ENCODE data around the gene LRBA. TPM values are rescaled to one million over a fixed set of nuclear protein-coding genes. Genes with fewer than 3 reads are reported as not detected.
"Not testable (repeated sequence)": the region's sequence is repeated elsewhere in the genome, so short reads cannot be mapped to it uniquely, and the experiment has no call there.

The LRBA gene
- total and polyA plus RNA-seq, 2 donors, result 11.6 to 92.0 TPM

- no peak for DNase-seq (ENCODE audit: extremely low spot score)
- Histone ChIP-seq H3K4me1 (ENCODE audit: insufficient read depth) (no peaks in the 10 kb centered on the region), H3K36me3 (ENCODE audit: insufficient read depth) (no peaks in the 10 kb centered on the region), H3K27ac (ENCODE audit: low read depth) (no peak overlapping the region), H3K4me3 (ENCODE audit: low read depth, low read length) (no peak overlapping the region)
- WGBS, result 85% methylated on average over 1 of the region's 1 CpG
Observed at GRCh38 chr4:150938873-150939499, 76.1 kb downstream of the LRBA start.

DNA sequence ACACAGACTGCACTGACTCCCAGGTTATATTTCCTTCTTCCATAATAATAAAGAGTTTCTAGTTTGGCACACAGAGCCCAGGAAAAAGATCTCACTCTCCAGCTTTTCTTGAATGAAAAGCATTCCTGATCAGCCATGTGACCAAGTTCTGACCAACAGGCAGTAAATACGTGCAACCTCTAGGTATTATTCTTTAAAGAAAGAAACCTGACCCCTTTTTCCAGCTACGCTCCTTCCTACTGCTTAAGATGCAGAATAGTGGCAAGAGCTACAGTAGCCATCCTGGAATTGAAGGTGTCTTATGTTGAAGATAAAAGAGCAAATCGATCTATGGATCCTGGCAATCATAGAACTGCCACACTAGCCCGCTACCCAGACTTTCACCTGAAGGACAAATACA, 76.7 kb downstream of the LRBA start:
- no peaks in the 10 kb centered on the region for H3K4me1 ChIP-seq (ENCODE audit: insufficient read depth)
- DNase-seq (ENCODE audit: extremely low spot score), result no peak
- WGBS, result 85% methylated on average over 4 of the region's 4 CpGs
- no peak overlapping the region for H3K4me3 ChIP-seq (ENCODE audit: low read depth, low read length)
- H3K36me3 ChIP-seq (ENCODE audit: insufficient read depth), result peaks cover 2% of the 10 kb centered on the region
- H3K27ac ChIP-seq (ENCODE audit: low read depth), result no peak overlapping the region

- 49% methylated on average over 1 of the region's 1 CpG for WGBS
- H3K27ac ChIP-seq (ENCODE audit: low read depth), result no peak overlapping the region
- peaks cover 2% of the 10 kb centered on the region for H3K36me3 ChIP-seq (ENCODE audit: insufficient read depth)
- no peak for DNase-seq (ENCODE audit: extremely low spot score)
- no peaks in the 10 kb centered on the region for H3K4me1 ChIP-seq (ENCODE audit: insufficient read depth)
- no peak overlapping the region for H3K4me3 ChIP-seq (ENCODE audit: low read depth, low read length)
Observed at GRCh38 chr4:150934022-150934421, 81.1 kb downstream of the LRBA start.

DNA sequence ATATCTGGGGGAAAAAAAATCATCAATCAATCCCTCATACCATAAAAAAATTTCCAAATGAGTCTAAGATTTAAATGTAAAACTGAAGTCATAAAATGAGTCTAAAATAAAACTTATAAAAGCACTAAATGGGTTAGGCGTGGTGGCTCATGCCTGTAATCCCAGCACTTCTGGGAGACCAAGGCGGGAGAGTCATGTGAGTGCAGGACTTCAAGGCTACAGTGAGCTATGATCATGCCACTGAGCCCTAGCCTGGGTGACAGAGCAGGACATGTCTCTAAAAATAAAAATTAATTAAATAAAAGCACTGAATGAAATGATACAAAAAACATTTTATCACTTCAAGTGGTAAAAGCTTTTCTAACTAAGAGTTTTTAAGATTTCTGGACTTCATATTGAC, 83.3 kb downstream of the LRBA start:
- Histone ChIP-seq H3K4me3 (ENCODE audit: low read depth, low read length) (no peak overlapping the region), H3K27ac (ENCODE audit: low read depth) (no peak overlapping the region), H3K4me1 (ENCODE audit: insufficient read depth) (no peaks in the 10 kb centered on the region), H3K36me3 (ENCODE audit: insufficient read depth) (peaks cover 2% of the 10 kb centered on the region)
- WGBS, result over 99% methylated on average over 2 of the region's 2 CpGs
- DNase-seq (ENCODE audit: extremely low spot score), result no peak

- Histone ChIP-seq H3K36me3 (ENCODE audit: insufficient read depth) (peaks cover 2% of the 10 kb centered on the region), H3K4me3 (ENCODE audit: low read depth, low read length) (no peak overlapping the region), H3K4me1 (ENCODE audit: insufficient read depth) (no peaks in the 10 kb centered on the region), H3K27ac (ENCODE audit: low read depth) (no peak overlapping the region)
- 96% methylated on average over 2 of the region's 2 CpGs for WGBS
- DNase-seq (ENCODE audit: extremely low spot score), result no peak
Observed at GRCh38 chr4:150931005-150931404, 84.1 kb downstream of the LRBA start.

DNA sequence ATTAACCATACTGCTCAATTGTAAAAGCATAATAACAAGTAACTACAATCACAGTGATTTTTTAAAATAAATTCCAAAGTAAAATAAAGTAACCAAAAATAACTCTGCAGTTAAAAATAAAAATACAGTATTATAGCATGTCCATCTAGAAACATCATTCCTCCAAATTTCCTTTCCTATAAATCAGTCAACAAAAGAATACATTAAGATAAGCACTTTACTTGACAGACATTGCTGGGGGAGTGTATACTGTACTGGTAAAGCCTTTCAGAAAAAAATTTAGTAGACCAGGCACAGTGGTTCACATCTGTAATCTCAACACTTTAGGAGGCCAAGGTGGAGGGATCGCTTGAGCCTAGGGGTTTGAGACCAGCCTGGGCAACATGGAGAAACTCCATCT, 91.1 kb downstream of the LRBA start:
- 76% methylated on average over 1 of the region's 1 CpG for WGBS
- no peak for DNase-seq (ENCODE audit: extremely low spot score)
- Histone ChIP-seq H3K36me3 (ENCODE audit: insufficient read depth) (no peaks in the 10 kb centered on the region), H3K27ac (ENCODE audit: low read depth) (no peak overlapping the region), H3K4me1 (ENCODE audit: insufficient read depth) (no peaks in the 10 kb centered on the region), H3K4me3 (ENCODE audit: low read depth, low read length) (no peak overlapping the region)

DNA sequence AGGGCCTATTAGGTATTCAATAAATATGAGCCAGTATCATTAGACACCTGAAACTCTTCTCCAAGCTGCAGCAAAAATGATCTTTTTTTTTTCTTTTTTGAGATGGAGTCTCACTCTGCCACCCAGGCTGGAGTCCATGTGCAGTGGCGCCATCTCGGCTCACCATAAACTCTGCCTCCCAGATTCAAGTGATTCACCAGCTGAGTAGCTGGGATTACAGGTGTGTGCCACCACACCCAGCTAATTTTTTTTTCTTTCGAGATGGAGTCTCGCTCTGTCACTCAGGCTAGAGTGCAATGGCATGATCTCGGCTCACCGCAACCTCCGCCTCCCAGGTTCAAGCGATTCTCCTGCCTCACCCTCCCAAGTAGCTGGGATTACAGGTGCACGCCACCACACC, 93.6 kb downstream of the LRBA start:
- not testable (repeated sequence) for H3K36me3 ChIP-seq (ENCODE audit: insufficient read depth); H3K4me1 ChIP-seq (ENCODE audit: insufficient read depth); H3K4me3 ChIP-seq (ENCODE audit: low read depth, low read length); DNase-seq (ENCODE audit: extremely low spot score); H3K27ac ChIP-seq (ENCODE audit: low read depth)
- 99% methylated on average over 9 of the region's 9 CpGs for WGBS

- H3K27ac ChIP-seq (ENCODE audit: low read depth); DNase-seq (ENCODE audit: extremely low spot score); H3K4me1 ChIP-seq (ENCODE audit: insufficient read depth); H3K4me3 ChIP-seq (ENCODE audit: low read depth, low read length); H3K36me3 ChIP-seq (ENCODE audit: insufficient read depth): not testable (repeated sequence)
- WGBS, result 87% methylated on average over 3 of the region's 3 CpGs
Observed at GRCh38 chr4:150918562-150918961, 96.5 kb downstream of the LRBA start.

- Histone ChIP-seq H3K4me3 (ENCODE audit: low read depth, low read length) (no peak overlapping the region), H3K27ac (ENCODE audit: low read depth) (no peak overlapping the region), H3K4me1 (ENCODE audit: insufficient read depth) (no peaks in the 10 kb centered on the region), H3K36me3 (ENCODE audit: insufficient read depth) (peaks cover 1% of the 10 kb centered on the region)
- 98% methylated on average over 1 of the region's 1 CpG for WGBS
- DNase-seq (ENCODE audit: extremely low spot score), result no peak
Observed at GRCh38 chr4:150911326-150911725, 103.8 kb downstream of the LRBA start.

GRCh38 chr4:150909116-150909515, 106.0 kb downstream of the LRBA start:
- WGBS, result 88% methylated on average over 3 of the region's 3 CpGs
- no peak overlapping the region for H3K4me3 ChIP-seq (ENCODE audit: low read depth, low read length)
- no peak overlapping the region for H3K27ac ChIP-seq (ENCODE audit: low read depth)
- no peaks in the 10 kb centered on the region for H3K4me1 ChIP-seq (ENCODE audit: insufficient read depth)
- DNase-seq (ENCODE audit: extremely low spot score), result no peak
- H3K36me3 ChIP-seq (ENCODE audit: insufficient read depth), result peaks cover 1% of the 10 kb centered on the region

- WGBS, result 43% methylated on average over 3 of the region's 3 CpGs
Observed at GRCh38 chr4:150906987-150907633, 108.0 kb downstream of the LRBA start.

GRCh38 chr4:150904671-150905070, 110.4 kb downstream of the LRBA start:
- no peaks in the 10 kb centered on the region for H3K4me1 ChIP-seq (ENCODE audit: insufficient read depth)
- H3K4me3 ChIP-seq (ENCODE audit: low read depth, low read length), result no peak overlapping the region
- peaks cover 5% of the 10 kb centered on the region for H3K36me3 ChIP-seq (ENCODE audit: insufficient read depth)
- WGBS, result 53% methylated on average over 3 of the region's 3 CpGs
- no peak for DNase-seq (ENCODE audit: extremely low spot score)
- no peak overlapping the region for H3K27ac ChIP-seq (ENCODE audit: low read depth)

More at GRCh38 chr4:150906987-150907633, 108.0 kb downstream of the LRBA start:
- no peak overlapping the region for H3K27ac ChIP-seq (ENCODE audit: low read depth)
- H3K36me3 ChIP-seq (ENCODE audit: insufficient read depth), result peaks cover 5% of the 10 kb centered on the region
- H3K4me1 ChIP-seq (ENCODE audit: insufficient read depth), result no peaks in the 10 kb centered on the region
- no peak overlapping the region for H3K4me3 ChIP-seq (ENCODE audit: low read depth, low read length)
- DNase-seq (ENCODE audit: extremely low spot score), result no peak

DNA sequence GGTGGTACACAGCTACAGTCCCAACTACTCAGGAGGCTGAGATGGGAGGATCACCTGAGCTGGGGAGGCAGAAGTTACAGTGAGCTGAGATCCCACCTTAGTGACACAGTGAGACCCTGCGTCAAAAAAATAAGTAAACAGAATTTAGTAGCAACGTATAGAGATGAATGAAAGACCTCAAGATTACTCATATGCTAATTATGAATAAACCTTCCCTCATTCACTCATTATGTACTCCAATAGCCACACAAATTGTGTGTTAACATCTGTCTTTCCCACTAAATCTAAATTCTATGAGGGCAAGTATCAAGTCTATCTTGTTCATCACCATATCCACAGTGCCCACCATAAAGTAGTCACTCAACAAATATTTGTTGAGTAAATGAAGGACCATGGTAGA, 111.5 kb downstream of the LRBA start:
- no peak for DNase-seq (ENCODE audit: extremely low spot score)
- 69% methylated on average over 2 of the region's 2 CpGs for WGBS
- H3K27ac ChIP-seq (ENCODE audit: low read depth), result no peak overlapping the region
- no peak overlapping the region for H3K4me3 ChIP-seq (ENCODE audit: low read depth, low read length)
- H3K4me1 ChIP-seq (ENCODE audit: insufficient read depth), result no peaks in the 10 kb centered on the region
- H3K36me3 ChIP-seq (ENCODE audit: insufficient read depth), result peaks cover 5% of the 10 kb centered on the region

DNA sequence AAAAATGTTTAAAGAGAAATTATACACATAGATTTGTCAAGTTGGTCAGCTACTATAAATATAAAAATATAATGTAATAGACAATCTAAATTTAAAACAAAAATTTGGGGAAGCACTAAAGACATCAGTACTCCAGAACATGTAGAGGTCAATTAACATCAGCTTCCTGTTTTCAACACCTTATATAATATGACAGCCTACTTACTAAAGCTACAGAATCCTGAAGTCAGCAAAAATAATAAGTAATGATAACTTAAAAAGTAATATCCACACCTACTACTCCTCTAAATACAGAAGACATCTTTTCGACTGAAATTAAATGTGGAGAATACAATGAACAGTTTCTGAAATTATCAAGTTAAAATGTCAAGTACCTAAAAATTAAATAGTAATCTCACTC, 118.6 kb downstream of the LRBA start:
- no peak overlapping the region for H3K27ac ChIP-seq (ENCODE audit: low read depth)
- WGBS, result 86% methylated on average over 1 of the region's 1 CpG
- no peaks in the 10 kb centered on the region for H3K36me3 ChIP-seq (ENCODE audit: insufficient read depth)
- H3K4me3 ChIP-seq (ENCODE audit: low read depth, low read length), result no peak overlapping the region
- no peak for DNase-seq (ENCODE audit: extremely low spot score)
- no peaks in the 10 kb centered on the region for H3K4me1 ChIP-seq (ENCODE audit: insufficient read depth)

All from urinary bladder (tissue), 4 donors.